GDM1 (cell line): Measurements from ENCODE around the gene ALDOA.
A peak's percentile ranks its signal among the peaks of the same experiment; 100 is the strongest.

ENCODE experiments used
- DNase-seq: peaks from one replicate; lab custom pipeline; 2025; lab: John Stamatoyannopoulos, UW

The ALDOA gene

DNA sequence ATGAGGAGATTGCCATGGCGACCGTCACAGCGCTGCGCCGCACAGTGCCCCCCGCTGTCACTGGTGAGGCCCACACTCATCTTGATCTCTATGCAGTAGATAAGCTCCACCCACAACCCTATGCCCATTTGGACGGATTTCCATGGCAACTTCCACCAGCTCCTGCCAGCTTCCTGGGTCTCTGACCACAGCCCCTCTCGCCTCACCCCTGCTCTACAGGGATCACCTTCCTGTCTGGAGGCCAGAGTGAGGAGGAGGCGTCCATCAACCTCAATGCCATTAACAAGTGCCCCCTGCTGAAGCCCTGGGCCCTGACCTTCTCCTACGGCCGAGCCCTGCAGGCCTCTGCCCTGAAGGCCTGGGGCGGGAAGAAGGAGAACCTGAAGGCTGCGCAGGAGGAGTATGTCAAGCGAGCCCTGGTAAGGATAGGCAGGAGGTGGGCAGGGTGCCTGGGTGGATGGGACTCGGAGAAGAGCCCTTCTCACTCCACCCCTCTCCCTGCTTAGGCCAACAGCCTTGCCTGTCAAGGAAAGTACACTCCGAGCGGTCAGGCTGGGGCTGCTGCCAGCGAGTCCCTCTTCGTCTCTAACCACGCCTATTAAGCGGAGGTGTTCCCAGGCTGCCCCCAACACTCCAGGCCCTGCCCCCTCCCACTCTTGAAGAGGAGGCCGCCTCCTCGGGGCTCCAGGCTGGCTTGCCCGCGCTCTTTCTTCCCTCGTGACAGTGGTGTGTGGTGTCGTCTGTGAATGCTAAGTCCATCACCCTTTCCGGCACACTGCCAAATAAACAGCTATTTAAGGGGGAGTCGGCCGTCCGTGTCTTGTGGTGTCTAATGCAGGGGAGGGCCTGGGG, 4.3 kb downstream of the ALDOA start:
- DNase-seq = no peak

GRCh38 chr16:30070490-30070889, 4.9 kb downstream of the ALDOA start:
- DNase-seq = no peak

- DNase-seq = peak; percentile 76
These were observed 10.1 kb downstream of the ALDOA start, which contains the start of gene PPP4C for GRCh38 chr16:30075503-30076275. Gene PPP4C (plus strand): TSS chr16:30075994. CDS start chr16:30076378, 384 bp downstream.

GRCh38 chr16:30076276-30076791, 10.8 kb downstream of the ALDOA start:
- DNase-seq = no peak

DNA sequence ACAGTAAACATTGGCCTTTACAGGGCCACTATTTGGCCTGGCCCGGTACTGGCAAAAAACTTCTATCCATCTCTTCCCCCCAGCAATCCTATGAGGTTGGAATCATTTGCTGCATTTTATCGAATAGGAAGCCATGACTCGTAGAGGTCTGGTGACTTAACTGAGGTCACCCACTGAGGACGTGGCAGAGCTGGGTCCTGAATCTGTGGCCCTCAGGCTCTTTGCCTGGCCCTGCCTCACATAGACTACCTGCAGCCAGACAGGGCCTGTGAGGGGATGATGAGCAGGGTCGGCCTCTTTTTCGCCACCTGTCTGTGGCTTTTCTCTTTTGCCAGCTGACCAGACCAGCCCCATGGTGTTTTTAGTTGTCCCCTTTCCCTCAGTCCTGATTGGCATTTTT, 12.1 kb downstream of the ALDOA start:
- DNase-seq = no peak

GRCh38 chr16:30078744-30079143, 13.2 kb downstream of the ALDOA start:
- DNase-seq = no peak

DNA sequence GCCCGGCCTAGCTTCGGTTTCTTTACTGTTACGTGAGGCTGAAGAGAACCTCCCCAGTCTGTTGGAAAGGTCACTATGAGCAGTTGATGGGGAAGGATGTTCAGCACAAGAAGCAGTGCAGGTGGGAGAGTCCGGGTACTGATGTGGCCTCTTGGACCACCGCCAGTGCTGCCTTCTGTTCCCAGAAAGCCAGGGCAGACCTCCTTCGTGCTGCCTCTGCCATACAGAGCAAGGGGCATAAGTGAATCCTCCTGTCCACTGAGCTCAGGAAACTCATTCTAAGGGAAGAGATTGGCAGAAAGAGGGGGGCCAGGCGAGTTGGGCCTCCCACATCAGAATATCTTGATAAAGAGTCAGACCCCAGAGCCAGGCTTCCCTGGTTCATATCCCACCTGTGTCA, 13.9 kb downstream of the ALDOA start:
- no peak for DNase-seq

DNA sequence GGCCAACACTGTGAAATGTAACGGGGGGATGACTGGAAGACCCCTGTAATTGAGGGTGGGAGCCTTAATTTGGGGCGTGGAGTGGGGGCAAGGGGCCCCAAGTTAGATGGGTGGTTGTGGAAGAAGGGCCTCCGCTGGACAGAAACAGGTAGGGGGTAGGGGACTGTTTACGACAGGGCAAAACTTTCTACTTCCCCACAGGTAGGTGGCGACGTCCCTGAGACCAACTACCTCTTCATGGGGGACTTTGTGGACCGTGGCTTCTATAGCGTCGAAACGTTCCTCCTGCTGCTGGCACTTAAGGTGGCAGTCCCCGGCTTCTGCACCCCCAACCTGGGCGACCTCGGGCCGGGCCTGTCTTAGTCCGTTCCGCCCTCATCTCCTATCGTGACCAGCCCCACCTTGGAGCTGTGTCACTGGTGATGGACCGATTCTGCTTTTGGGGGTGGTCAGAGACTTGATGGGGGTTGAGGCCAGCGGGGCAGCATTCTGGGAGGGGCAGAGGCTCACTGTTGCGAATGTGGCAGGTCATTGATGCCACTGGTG, 17.1 kb downstream of the ALDOA start:
- DNase-seq = no peak

GRCh38 chr16:30083216-30084055, 17.9 kb downstream of the ALDOA start:
- DNase-seq = no peak

DNA sequence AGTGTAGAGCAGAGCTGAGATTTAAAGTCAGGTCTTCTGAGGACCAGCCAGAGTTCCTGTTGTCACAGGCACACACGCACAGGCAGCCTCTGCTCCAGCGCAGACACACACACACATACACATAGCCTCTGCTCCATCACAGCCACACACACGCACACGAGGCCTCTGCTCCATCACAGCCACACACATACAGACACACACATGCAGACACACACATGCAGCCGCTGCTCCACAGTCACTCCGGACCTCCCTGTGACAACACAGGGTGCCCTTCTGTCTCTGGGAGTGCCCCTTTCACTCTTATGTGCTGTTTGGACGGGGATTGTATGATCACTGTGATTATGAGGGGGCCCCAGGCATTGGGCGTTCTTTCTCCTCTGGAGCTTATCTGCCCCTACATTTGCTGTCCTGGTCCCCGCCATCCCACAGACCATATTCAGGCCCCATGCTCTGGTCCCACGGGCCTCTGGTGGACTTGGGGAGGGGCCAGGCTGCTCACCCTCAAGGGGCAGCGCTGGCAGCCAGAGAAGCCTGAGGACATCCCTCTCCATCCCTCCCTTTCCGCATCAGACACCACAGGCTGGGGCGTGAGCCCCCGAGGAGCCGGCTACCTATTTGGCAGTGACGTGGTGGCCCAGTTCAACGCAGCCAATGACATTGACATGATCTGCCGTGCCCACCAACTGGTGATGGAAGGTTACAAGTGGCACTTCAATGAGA, 18.7 kb downstream of the ALDOA start:
- no peak for DNase-seq

DNA sequence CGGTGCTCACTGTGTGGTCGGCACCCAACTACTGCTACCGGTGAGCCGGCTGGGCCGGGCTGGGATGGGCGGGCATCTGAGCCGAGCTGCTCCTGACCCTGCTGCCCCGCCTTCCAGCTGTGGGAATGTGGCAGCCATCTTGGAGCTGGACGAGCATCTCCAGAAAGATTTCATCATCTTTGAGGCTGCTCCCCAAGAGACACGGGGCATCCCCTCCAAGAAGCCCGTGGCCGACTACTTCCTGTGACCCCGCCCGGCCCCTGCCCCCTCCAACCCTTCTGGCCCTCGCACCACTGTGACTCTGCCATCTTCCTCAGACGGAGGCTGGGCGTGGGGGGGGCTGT, 19.2 kb downstream of the ALDOA start:
- no peak for DNase-seq

- no peak for DNase-seq
These were observed 19.7 kb downstream of the ALDOA start for GRCh38 chr16:30085247-30085646.

DNA sequence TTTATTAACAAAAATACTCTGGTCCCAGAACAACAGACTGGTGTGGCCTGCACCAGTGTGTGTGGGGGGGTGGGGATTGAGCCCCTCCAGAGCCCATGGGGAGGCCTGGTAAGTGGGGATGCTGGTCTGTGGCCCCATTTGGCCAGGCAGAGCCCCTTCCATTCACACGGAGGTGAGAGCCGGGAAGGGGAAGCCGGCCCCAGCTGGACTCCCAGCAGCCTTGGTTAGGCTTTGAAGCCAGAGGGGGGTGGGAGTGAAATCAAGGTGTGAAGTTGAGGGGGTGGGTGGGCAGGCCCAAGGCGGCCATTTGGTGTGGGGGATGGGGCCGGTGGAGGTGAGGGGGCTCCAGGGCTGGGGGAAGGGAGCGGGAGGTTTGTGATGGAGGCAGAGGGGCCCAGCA, 20.3 kb downstream of the ALDOA start:
- no peak for DNase-seq

DNA sequence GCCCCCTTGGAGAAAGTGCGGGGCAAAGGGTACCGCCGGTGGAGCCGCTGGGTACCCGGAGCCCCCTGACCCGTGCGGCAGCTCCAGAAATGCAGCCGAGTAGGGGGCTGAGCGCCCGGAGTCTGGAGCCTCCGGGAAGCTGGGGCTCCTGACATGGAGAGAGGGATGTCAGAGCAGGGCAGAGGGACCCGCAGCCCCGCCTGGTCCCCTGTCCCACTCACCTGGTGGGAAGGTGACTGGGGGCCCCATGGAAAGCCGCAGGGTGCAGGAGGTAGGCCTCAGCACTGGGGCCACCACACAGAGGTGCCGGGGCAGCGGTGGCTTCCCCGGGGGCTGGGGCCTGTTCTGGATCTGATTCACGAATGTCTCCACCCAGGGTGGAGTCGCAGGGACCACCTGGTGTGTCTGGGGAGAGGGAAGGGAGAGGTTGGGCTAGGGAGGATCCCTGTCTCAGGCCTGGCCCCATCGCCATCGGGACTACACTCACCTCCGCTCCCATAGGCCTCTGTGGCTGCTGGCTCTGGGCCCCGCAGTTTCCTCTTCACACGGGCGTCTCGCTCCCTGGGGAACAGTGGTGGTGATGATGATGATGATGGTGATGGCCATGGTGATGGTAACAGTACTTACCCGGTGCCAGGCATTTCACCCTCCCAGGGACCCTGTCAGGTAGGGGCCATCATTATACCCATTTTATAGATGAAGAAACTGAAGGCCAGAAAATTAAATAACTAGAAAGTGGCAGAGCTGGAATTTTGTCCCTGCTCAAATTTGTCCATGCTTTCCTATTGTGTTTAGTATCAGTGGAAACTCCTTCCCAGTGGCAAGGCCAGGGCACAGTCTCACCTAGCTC, 21.0 kb downstream of the ALDOA start:
- no peak for DNase-seq

GRCh38 chr16:30087181-30087898, 21.8 kb downstream of the ALDOA start:
- peak; percentile 62 for DNase-seq

GRCh38 chr16:30088237-30088831, 22.8 kb downstream of the ALDOA start:
- no peak for DNase-seq

DNA sequence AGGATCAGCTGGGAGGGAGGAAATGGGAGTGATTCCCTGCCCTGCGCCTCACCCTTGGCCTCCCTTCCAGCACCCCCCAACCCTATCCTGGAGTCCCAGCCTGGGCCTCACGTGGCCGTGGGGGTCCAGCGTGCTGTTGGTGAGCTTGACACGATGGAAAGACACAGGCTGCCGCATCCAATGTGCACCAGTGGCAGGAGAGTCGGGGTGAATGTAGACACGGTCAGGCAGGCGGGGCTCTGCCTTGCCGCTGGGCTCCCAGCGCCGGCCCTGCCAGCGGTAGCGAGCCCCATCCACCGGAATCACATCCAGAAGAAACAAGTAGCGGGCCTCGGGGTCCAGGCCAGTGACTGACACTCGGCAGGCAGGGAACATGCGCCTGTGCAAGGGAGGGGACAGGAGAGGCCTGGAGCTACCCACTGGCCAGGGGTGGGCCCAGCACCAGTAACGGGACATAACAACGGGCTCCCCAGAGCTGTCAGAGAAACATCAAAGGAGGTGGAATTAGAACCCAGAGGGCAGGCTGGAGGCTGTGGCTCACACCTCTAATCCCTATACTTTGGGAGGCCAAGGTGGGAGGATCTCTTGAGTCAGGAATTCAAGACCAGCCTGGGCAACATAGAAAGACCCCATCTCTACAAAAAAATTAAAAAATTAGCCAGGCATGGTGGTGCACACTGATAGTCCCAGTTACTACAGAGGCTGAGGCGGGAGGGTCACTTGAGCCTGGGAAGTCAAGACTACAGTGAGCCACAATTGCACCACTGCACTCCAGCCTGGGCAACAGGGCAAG, 23.5 kb downstream of the ALDOA start:
- no peak for DNase-seq

DNA sequence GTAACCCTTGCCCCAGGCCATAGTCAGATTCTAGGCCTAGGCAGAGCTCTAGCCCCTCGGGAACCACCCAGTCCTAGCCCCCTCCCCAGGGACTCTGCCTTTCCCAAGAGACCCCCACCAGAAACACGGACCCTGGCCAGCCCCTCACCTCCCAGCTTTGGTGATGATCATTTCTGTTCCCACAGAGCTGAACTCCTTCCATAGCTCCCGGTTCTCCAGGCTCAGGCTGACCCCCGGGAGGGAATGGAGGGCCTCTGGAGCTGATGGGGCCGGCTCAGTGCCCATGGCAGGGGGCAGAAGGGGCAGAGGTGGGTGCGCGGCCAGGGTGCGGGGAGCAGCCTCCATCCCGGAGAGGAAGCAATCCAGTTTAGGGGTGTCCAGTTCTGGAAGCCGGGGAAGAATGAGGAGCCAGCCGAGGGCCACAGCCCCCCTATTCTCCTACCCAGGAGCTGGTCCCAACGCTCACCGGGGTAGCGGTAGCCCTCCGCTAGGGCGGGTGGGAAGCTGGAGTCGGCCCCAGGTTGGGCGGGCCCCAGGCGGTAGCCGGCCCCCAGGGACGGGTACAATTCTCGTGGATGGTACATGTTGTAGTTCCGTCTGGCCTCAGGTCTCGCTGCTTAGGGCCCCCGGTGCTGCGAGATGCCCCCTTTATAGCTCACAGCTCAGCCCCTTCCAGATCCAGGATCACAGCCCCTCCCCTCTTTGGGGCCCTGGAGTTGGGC, 25.2 kb downstream of the ALDOA start:
- no peak for DNase-seq
